Measurements from ENCODE around the gene ASTL. TPM values are rescaled to one million over a fixed set of nuclear protein-coding genes. Genes with fewer than 3 reads are reported as not detected.

The ASTL gene
- total RNA-seq, 2 experiments from 2014 or later: 2.5 to 2.8 TPM

GRCh38 chr2:96074156-96074555, 64.1 kb downstream of the ASTL start:
- no peaks in the 10 kb centered on the region for H3K36me3 Mint-ChIP-seq (ENCODE audit: low read depth)
- intact Hi-C loops (cut with DNase I, micrococcal nuclease): no loop called here
- ATAC-seq (no peak), DNase-seq (no peak)
- no peaks in the 10 kb centered on the region for H3K27me3 Mint-ChIP-seq
- H3K27ac Mint-ChIP-seq: no peak overlapping the region
- peaks cover 7% of the 10 kb centered on the region for H3K9me3 Mint-ChIP-seq (ENCODE audit: low read depth)
- no peaks in the 10 kb centered on the region for H3K4me1 Mint-ChIP-seq
- H3K4me3 Mint-ChIP-seq: no peak overlapping the region
- ChIA-PET POLR2A (no interaction called here), CTCF (interaction anchor here (0.6 to 1.8 kb wide), 3 partner anchors 9 to 100 kb away, joined by 3 to 6 read pairs (median 3); no protein-coding TSS in a partner anchor)

GRCh38 chr2:96073170-96073775, 65.0 kb downstream of the ASTL start:
- H3K36me3 Mint-ChIP-seq (ENCODE audit: low read depth): no peaks in the 10 kb centered on the region
- intact Hi-C loops (cut with DNase I, micrococcal nuclease): no loop called here

More at GRCh38 chr2:96073170-96073775, 65.0 kb downstream of the ASTL start:
- ChIA-PET CTCF (interaction anchor here (1.8 kb wide), 1 partner anchor 101 kb away, joined by 6 read pairs; no protein-coding TSS in a partner anchor), POLR2A (no interaction called here)
- no peak overlapping the region for H3K27ac Mint-ChIP-seq
- no peaks in the 10 kb centered on the region for H3K27me3 Mint-ChIP-seq
- DNase-seq: no peak
- H3K9me3 Mint-ChIP-seq (ENCODE audit: low read depth): peaks cover 7% of the 10 kb centered on the region
- H3K4me3 Mint-ChIP-seq: no peak overlapping the region
- ATAC-seq: no peak
- H3K4me1 Mint-ChIP-seq: no peaks in the 10 kb centered on the region

Other genes with a start within 250 kb of the ASTL start
- 10 to 100 TPM; 38.5 to 47.2 TPM for gene ANKRD36C, start 146.7 kb downstream of the ASTL start, total RNA-seq
- 1 to 10 TPM; 8.4 to 10.0 TPM for gene GPAT2, start 103.6 kb downstream of the ASTL start, total RNA-seq
- gene ADRA2B, start 21.9 kb downstream of the ASTL start, total RNA-seq: under 1 TPM; 0.30 to 0.54 TPM
- 100 to 1,000 TPM; 248 to 407 TPM for gene DUSP2, start 6.9 kb upstream of the ASTL start, total RNA-seq
- gene STARD7, start 70.3 kb upstream of the ASTL start, total RNA-seq: 100 to 1,000 TPM; 151 to 173 TPM
- gene TMEM127, start 127.5 kb upstream of the ASTL start, total RNA-seq: 10 to 100 TPM; 16.6 to 17.9 TPM
- 10 to 100 TPM; 72.1 to 77.6 TPM for gene CIAO1, start 127.7 kb upstream of the ASTL start, total RNA-seq
- gene SNRNP200, start 167.0 kb upstream of the ASTL start, total RNA-seq: 100 to 1,000 TPM; 176 to 198 TPM
- 10 to 100 TPM; 24.8 to 28.4 TPM for gene ITPRIPL1, start 186.8 kb upstream of the ASTL start, total RNA-seq
- 10 to 100 TPM; 77.7 to 83.2 TPM for gene NCAPH, start 197.3 kb upstream of the ASTL start, total RNA-seq

Measured in activated CD4-positive, alpha-beta T cell treated with anti-CD3 and anti-CD28 coated beads for 36 hours (primary cell).